ENCODE data around the gene TRIM14.
"Not testable (repeated sequence)": the region's sequence is repeated elsewhere in the genome, so short reads cannot be mapped to it uniquely, and the experiment has no call there.

Gene TRIM14

GRCh38 chr9:98107926-98108325 is 11.1 kb downstream of the TRIM14 start:
- no peak for DNase-seq

DNA sequence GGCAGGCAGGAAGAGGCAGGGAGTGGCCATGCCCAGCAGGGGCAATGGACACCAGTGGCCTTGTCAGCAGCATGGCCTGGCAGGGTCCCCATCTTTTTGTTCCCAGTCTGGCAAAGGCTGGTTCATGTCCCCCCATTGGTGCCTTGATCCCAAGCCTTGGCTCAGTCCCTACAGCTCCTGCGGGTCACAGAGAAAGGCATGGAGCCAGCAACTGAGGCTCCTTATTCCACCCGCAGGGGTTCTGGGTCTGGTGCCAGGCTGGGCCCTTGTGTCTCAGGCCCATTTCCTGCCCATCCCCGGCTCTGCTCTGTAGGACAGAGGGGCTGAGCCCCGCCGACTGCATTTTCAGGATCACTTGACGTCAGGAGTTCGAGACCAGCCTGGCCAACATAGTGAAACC is 14.0 kb downstream of the TRIM14 start:
- no peak for DNase-seq

- DNase-seq, result no peak
These were observed 14.6 kb downstream of the TRIM14 start for GRCh38 chr9:98104445-98104881.

- no peak for DNase-seq
These were observed 17.2 kb downstream of the TRIM14 start for GRCh38 chr9:98101868-98102273.

- no peak for DNase-seq
These were observed 17.6 kb downstream of the TRIM14 start for GRCh38 chr9:98101416-98101815.

- DNase-seq, result no peak
These were observed 18.6 kb downstream of the TRIM14 start for GRCh38 chr9:98100456-98100855.

DNA sequence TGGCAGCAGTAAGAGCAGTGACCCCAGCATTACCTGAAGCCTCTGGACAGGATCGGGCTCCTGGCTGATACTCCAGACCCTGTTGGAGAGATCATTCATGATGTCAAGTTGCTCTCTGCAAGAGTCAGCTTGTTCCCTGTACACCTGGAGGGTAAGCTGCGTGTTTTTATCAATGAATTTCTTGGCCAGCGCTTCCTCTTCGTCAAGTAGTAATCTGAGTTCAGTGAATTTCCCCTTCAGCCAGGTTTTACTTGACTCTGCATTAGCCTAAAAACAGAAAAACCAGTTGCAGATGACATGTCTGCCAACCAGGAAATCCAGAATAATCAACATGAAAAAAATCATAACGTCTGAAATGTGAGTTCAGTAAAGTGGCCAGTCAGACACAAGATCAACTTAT is 19.1 kb downstream of the TRIM14 start:
- no peak for DNase-seq

GRCh38 chr9:98099346-98099745 is 19.7 kb downstream of the TRIM14 start:
- no peak for DNase-seq

- no peak for DNase-seq
These were observed 21.2 kb downstream of the TRIM14 start for GRCh38 chr9:98097836-98098235.

DNA sequence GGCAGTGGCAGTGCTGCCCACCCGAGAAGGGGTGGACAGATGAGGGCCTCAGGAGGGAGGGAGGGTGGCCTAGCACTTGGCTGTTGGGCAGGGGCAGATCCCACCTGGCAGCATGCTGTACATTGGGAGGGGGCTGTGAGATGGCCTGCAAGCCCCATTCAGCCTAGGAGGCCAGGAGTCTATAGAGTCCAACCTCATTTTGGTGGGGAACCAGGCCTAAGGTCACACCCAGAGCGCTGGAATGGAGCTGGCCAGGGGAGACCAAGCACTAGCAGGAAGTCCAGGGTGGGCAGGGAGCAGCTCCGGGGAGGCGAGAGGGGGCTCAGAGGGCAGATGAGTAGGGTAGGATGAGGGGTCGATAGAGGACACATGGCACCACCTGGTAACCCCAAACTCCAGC is 22.9 kb downstream of the TRIM14 start:
- no peak for DNase-seq

DNA sequence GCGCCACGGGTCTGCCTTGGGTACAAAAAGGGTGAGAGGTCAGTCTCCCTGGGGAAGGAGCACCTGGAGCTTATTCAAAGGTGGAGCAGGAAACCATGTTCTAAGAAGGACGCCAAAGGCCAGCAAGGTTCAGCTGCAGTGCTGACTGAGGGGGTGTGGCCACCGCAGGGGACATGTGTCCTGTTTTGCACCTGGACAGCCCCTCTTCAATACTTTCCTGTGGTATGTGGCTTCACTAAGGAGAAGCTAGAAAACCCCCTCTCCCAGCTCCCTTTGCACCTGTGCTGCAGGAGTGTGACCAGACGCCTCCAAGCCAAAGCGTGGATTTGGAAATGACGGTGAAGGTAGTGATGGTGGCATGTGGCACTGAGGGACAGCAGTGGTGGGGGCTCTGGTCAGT is 23.6 kb downstream of the TRIM14 start:
- no peak for DNase-seq

- no peak for DNase-seq
These were observed 24.2 kb downstream of the TRIM14 start for GRCh38 chr9:98094851-98095250.

DNA sequence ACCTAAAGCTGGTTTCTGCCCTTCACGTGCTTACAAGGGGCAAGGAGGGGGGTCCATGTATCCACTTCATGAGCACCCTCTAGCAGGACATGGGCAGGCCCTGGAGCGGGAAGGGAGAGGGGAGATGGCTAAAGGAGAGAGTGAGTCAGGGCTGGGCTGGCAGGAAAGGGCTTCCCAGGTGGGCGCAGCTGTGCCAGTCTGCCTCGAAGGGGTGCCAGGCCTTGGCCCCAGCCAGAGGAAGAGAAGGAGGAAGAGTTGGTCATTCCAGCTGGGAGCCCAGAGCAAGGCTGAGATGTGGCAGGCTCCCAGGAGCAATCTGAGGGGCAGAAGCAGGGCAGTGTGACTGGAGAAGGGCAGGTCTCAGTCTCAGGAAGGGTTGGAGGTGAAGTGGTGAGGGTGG is 24.7 kb downstream of the TRIM14 start:
- no peak for DNase-seq

DNA sequence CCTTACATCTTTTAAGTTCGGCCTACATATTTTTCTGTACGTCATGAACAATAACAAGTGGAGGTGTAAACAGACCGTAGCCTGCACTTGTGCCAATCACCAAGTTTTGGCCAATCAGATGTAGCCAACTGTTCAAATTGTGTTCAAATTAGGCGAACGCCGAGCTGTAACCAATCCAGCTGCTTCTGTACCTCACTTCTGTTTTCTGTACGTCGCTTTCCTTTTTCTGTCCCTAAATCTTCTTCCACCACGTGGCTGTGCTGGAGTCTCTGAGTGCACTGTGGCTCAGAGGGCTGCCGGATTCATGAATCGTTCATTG is 26.4 kb downstream of the TRIM14 start:
- DNase-seq, result no peak

DNA sequence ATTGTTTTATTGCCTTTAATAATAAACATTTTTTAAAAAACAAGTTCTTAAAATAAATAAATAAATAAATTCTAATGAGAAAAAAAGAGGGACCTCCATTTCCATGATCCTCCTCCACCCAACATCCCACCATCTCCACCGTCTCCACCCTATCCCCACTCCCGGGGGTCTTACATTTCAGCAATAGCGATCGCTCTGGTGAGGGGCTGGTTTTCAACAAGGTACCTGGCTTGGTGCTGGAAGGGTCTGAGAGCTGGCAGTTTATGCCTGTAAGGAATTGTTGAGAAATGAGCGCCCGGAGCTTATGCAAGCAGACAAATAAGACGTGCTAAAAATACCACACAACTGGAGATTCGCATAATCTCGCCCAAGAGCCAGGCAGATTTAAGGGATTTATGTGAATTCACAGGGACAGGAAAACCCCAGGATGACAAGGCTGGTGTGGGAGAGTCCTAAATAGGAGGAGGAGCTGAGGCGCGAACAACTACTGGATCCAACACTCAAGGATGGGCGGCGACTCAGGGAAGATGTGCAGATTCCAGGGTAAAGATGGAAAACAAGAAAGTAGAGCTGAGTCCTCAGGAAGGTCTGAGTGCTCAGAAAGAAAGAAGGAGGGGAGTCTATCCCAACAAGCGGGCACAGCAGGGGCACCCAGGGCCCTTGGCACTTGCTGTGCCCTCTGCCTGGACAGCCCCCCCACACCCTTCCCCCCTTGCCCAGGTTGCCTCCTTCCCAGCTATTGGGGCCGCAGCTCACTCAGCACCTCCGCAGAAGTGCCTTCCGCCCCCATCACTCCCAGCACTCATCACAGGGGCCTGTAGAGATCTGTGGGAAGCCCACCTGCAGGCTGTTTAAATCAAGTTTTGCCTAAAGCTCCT is 27.0 kb downstream of the TRIM14 start:
- no peak for DNase-seq

DNA sequence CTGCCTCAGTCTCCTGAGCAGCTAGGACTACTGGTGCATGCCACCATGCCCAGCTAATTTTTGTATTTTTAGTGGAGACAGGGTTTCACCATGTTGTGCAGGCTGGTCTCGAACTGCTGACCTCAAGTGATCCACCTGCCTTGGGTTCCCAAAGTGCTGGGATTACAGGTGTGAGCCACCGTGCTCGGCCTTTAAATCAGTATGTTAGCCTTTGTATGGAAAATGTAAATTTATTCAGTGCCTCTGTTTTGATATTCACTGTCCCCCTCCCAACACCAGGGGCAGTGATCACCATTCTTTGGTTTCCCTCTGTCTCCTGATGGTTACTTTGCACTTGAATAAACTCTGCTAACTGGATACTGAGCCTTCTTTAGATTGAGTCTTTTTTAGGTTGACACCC is 28.3 kb downstream of the TRIM14 start:
- DNase-seq, result not testable (repeated sequence)

GRCh38 chr9:98087420-98088354 is 31.3 kb downstream of the TRIM14 start:
- no peak for DNase-seq

DNA sequence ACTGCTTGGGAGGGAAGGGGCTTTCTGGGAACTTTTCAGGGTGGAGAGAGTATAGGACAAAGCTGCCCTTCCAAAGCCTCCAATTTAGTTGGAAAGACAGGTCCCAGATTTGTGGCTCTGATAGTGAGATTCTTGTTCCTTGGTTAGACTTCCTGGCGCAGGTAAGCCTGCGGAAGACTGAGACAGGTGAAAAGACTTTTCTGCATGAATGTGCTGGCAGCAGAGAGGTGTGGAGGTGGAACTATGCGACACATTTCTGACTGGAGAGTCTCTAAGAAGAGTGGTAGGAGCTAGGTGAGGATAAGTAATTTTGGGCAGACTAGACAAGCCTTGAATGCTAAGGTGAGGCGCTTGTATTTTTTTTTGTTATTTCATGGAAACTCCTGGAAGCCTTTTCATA is 32.6 kb downstream of the TRIM14 start:
- DNase-seq, result no peak

DNA sequence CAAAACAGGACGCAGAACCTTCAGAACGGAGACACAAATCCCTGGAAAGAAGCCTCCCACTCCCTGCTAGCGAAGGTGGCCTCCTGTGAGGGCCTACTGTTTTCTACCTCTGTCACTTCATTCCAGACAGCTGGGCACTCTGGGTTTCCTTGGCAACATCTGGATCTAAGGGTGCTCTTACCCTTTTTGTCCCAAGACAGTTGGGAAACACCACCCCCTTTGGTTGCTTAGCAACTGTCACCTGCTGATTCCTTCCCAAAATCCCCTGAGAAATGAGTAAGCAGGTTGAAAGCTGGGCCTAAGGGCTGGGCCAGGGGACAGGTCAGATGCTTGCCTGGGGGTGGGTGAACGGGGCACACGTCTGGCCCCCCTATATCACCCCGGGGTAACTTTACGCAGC is 33.1 kb downstream of the TRIM14 start:
- DNase-seq, result no peak

- no peak for DNase-seq
These were observed 34.0 kb downstream of the TRIM14 start for GRCh38 chr9:98085058-98085457.

DNA sequence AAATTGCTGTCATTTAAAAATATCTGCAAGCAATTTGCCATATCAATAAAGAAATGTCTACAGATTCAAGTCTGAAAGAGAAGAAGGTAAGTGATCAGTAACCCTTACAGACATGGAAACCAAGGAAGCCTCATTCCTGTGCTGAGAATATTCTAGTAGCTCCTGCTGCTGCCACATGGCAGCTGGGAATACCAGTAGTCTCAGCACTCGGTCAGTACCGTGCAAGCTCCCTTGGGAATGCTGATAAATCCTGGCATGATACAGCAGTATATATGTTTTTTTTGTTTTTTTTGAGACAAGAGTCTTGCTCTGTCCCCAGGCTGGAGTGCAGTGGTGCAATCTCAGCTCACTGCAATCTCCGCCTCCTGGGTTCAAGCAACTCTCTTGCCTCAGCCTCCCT is 34.6 kb downstream of the TRIM14 start:
- DNase-seq, result no peak

DNA sequence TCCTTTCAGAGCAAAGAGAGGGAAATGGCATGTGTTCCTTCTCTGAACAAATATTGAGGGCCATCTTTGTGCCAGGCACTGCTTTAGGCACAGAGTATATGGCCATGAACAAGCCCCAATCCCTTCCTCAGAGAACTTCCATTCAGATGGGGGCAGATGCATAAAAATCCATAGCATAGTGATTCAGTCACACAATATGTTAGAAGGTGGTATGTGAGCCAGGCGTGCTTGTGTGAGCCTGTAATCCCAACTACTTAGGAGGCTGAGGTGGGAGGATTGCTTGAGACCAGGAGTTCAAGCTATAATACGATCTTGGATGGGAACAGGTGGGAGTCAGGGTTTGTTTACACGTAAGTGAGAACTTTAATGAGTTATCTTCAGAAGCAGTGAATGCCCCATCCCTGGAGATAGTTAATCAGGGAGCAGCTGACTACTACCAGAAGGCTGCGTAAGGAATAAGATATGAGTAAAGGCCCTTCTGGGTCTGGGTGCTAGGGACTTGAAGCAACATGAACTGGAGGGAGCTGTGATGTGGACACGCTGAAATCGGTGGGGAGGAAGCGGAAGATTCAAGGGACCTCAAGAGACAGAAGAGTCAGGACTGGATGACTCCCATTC is 35.3 kb downstream of the TRIM14 start:
- no peak for DNase-seq

DNA sequence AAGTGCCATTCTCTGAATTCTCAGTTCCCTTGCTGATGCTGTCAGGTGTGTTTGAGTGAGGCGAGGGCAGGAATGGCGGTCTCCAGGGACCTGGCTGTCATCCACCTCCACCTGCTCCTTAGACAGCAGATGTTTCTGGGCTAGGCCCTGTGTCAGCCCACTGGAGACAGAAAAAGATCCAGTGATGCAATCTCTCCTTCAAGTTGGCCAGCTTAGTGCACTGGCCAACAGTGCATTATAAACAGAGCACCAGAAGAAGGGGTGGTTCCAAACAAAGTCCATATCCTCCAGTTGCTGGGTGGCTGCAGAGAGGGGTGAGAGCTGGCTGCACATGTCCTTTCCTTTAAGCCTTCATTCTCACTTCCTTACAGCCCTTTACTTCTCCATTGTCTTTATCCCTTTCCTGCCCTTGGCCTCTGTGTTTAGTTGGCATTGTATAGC is 35.9 kb downstream of the TRIM14 start:
- DNase-seq, result no peak

Data from cortex of kidney (tissue), 1 donor.